ENCODE results near the gene MT2A.

DNA sequence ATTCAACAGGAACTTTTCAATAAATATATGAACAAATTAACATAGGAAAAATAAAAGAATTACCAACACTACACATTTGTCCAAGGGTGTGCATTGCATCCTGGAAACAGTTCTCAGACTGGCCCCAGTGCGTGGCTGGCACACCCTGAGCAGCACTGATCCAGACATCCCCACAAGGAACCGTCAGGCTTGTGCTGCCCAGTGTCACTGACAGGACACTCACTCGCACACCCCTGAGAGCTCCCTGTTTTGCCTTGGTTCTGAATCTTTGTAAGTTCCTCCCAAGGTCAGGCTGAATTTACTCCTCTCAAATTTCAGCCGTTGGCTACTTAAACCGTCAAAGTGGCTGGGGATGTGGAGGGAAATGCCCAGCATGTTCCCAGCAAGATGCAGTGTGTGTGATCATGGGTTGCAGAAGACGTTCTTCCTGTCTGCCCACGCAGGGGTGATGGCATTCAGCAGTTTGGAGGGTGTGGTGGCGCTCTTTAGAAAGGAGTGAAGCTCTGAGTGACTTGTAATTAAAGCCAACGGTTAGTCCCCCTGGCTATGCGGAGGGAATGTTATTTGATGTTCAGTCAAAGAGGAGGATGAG, 1.7 kb downstream of the MT2A start:
- TF ChIP-seq CTCF (IDR thresholded peaks at IDR 0.05 in 4 of 5, conservative IDR thresholded peaks at IDR 0.05 in 1 of 5), result no peak
- TF ChIP-seq POLR2A (IDR thresholded peaks at IDR 0.05), result peak in 1 of 2 donors; percentile 67

Measured in gastrocnemius medialis (tissue), 4 donors.